ENCODE results near the gene EVC2.

The EVC2 gene, protein sequence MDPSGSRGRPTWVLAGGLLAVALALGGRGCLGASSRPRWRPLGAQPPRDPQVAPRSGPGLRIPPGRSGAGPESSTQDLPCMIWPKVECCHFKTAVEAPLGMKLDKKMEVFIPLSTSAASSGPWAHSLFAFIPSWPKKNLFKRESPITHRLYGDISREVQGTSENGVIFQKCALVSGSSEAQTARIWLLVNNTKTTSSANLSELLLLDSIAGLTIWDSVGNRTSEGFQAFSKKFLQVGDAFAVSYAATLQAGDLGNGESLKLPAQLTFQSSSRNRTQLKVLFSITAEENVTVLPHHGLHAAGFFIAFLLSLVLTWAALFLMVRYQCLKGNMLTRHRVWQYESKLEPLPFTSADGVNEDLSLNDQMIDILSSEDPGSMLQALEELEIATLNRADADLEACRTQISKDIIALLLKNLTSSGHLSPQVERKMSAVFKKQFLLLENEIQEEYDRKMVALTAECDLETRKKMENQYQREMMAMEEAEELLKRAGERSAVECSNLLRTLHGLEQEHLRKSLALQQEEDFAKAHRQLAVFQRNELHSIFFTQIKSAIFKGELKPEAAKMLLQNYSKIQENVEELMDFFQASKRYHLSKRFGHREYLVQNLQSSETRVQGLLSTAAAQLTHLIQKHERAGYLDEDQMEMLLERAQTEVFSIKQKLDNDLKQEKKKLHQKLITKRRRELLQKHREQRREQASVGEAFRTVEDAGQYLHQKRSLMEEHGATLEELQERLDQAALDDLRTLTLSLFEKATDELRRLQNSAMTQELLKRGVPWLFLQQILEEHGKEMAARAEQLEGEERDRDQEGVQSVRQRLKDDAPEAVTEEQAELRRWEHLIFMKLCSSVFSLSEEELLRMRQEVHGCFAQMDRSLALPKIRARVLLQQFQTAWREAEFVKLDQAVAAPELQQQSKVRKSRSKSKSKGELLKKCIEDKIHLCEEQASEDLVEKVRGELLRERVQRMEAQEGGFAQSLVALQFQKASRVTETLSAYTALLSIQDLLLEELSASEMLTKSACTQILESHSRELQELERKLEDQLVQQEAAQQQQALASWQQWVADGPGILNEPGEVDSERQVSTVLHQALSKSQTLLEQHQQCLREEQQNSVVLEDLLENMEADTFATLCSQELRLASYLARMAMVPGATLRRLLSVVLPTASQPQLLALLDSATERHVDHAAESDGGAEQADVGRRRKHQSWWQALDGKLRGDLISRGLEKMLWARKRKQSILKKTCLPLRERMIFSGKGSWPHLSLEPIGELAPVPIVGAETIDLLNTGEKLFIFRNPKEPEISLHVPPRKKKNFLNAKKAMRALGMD

DNA sequence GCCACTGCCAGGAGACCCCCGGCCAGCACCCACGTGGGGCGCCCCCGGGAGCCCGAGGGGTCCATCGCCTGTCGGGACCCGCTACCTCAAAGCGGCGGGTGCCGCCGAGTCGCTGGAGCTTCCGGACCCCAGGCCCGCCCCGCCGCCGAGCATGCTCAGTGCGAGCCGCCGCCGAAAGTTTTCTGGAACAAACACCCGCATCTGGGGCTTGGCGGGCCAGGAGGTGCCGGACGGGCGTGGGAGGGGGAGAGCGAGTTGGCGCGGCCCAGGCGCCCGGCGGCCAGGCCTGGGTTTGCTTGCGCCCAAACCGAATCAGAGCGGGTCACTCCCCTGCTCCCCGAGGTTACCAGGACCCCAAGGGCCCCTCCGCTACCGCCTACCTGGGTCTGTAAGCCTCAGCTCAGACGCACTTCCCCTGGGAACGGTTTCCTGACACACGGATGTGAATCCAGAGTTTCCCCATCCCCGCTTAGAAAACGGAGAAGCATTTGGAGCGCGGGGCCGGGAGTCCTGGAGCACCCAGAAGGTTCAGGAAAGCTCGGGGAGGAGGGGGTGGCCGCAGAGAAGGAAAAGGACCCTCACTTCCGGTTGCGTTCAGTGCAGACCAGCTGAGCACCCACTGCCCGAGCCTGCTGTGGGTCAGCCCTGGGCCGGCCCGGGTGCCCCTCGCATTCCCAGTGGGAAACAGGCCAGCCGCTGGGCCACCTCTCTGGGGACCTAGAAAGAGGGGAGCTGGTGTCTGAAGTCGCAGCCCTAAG is at the start of gene EVC2:
TSS of gene EVC2 (minus strand) at position 111 of the 758 bp plus-strand sequence. CDS start at position 65, 46 bp downstream.
- DNase-seq (ENCODE audit: low read depth): no peak
- TF ChIP-seq, protein P1, sequence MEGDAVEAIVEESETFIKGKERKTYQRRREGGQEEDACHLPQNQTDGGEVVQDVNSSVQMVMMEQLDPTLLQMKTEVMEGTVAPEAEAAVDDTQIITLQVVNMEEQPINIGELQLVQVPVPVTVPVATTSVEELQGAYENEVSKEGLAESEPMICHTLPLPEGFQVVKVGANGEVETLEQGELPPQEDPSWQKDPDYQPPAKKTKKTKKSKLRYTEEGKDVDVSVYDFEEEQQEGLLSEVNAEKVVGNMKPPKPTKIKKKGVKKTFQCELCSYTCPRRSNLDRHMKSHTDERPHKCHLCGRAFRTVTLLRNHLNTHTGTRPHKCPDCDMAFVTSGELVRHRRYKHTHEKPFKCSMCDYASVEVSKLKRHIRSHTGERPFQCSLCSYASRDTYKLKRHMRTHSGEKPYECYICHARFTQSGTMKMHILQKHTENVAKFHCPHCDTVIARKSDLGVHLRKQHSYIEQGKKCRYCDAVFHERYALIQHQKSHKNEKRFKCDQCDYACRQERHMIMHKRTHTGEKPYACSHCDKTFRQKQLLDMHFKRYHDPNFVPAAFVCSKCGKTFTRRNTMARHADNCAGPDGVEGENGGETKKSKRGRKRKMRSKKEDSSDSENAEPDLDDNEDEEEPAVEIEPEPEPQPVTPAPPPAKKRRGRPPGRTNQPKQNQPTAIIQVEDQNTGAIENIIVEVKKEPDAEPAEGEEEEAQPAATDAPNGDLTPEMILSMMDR (IDR thresholded peaks at IDR 0.05; ENCODE audit: insufficient read depth, low read depth, low read length, missing control alignments): no peak
- H3K4me3 ChIP-seq (ENCODE audit: low read depth, low read length): no peak within 1 kb of the TSS

DNA sequence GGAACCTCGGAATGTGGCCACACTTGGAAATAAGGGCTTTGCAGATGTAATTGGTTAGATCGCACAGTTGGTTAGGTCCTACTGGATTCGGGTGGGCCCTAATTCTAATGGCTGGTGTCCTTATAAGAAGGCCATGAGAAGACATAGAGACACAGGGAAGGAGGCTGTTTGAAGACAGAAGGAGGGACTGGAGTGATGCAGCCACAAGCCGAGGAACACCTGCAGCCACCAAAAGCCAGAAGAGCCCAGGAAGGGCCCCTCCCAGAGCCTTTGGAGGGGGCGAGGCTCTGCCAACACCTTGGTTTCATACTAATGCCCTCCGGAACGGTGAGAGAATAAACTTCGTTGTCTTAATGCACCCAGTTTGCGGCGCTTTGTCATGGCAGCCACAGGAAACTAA is 49.6 kb upstream of the EVC2 start:
- TF ChIP-seq, protein P1 (IDR thresholded peaks at IDR 0.05; ENCODE audit: insufficient read depth, low read depth, low read length, missing control alignments): no peak
- no peak for DNase-seq (ENCODE audit: low read depth)
- H3K4me3 ChIP-seq (ENCODE audit: low read depth, low read length): no peak overlapping the region

DNA sequence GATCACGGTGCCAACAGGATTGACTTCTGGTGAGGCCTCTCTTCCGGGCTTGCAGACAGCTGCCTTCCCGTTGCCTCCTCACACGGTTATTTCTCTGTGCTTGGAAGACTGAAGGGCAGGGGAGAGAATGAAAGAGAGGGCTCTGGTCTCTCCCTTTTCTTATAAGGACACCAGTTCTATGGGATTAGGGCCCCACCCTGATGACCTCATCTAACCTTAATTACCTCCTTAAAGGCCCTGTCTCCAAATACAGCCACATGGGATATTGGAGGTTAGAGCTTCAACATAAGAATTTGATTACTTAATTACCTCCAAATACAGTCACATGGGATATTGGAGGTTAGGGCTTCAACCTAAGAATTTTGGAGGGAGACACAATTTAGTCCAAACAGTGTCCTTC is 49.2 kb upstream of the EVC2 start:
- no peak overlapping the region for H3K4me3 ChIP-seq (ENCODE audit: low read depth, low read length)
- DNase-seq (ENCODE audit: low read depth): no peak
- TF ChIP-seq, protein P1 (IDR thresholded peaks at IDR 0.05; ENCODE audit: insufficient read depth, low read depth, low read length, missing control alignments): no peak

DNA sequence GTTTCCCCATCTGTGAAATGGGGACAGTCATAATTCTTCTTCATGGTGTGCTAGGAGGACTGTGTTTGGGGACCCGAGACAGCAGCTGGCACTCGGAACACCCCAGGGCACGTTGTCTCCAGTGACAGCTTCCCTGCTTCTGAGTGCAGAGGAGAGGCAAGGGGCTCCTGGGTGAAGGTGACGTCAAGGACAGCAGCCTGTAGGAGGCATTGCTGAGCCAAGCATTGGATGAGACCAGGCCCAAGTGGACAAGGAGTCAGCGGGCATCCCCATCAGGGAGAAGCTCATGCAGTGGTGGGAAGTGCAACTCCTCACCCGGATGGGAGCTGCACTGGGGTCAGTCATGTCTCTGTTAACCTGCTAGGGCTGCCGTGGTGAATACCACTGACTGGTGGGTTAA is 48.7 kb upstream of the EVC2 start:
- TF ChIP-seq, protein P1 (IDR thresholded peaks at IDR 0.05; ENCODE audit: insufficient read depth, low read depth, low read length, missing control alignments): no peak
- no peak for DNase-seq (ENCODE audit: low read depth)
- no peak overlapping the region for H3K4me3 ChIP-seq (ENCODE audit: low read depth, low read length)

DNA sequence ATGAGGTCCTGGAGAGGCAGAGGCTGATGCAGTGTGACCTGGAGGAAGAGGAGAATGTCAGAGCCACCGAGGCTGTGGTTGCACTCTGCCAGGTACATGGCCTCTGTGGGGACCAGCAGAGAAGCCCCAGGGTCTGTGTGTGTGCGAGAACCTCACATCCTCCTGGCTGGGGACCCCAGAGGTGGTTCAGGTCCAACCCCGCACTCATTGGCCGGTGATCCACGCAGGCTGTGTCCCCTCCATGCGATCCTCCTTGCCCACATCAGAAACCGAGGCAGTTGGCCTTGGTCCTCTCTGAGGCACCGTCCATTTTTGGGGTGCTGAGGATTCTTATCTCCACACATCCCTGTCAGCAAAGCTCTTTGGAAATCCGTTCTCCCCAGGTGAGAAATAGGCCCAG is 47.9 kb upstream of the EVC2 start:
- TF ChIP-seq, protein P1 (IDR thresholded peaks at IDR 0.05; ENCODE audit: insufficient read depth, low read depth, low read length, missing control alignments): no peak
- H3K4me3 ChIP-seq (ENCODE audit: low read depth, low read length): no peak overlapping the region
- no peak for DNase-seq (ENCODE audit: low read depth)

DNA sequence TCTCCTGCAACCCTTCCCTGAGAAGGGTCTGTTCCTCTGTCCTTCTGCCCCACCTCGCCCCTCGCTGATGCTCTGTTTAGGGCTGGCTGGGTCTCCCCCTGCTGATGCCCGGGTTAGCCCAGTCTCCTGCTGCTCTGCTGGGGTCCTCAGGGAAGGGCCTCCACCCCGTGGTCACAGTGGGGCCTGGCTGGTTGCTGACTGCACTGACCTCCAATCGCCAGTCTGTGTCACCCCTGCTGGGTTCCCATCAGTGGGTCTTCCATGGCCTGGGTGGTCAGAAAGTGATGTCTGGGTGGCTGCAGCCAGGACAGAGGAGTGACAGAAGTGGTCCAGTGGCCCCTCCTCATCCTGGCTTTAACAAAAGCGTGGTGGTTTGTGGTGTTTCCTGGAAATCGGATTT is 47.3 kb upstream of the EVC2 start:
- TF ChIP-seq, protein P1 (IDR thresholded peaks at IDR 0.05; ENCODE audit: insufficient read depth, low read depth, low read length, missing control alignments): no peak
- DNase-seq (ENCODE audit: low read depth): no peak
- H3K4me3 ChIP-seq (ENCODE audit: low read depth, low read length): no peak overlapping the region
